K562 (cell line): ENCODE data around the gene GRIPAP1. TPM values are rescaled to one million over a fixed set of nuclear protein-coding genes. Genes with fewer than 3 reads are reported as not detected.

ENCODE experiments used
- ATF1 ChIP-seq, 2 experiments: fragments of 450-650 bp in 1 of 2; IDR thresholded peaks; 2 replicates each; pipeline ENCODE4 v1.6.1; 2016; ENCODE audit warnings: missing compliant biosample characterization in 1 of 2, missing genetic modification characterization in 1 of 2
- CSDE1 ChIP-seq, 2 experiments: fragments of 450-650 bp; IDR thresholded peaks; 2 replicates each; pipeline ENCODE4 v1.6.1; 2016; ENCODE audit warnings: mild to moderate bottlenecking in 1 of 2
- EGR1 ChIP-seq: fragments of 450-650 bp; conservative IDR thresholded peaks from 2 replicates; pipeline ENCODE4 v1.6.1; 2017; ENCODE audit warnings: mild to moderate bottlenecking
- FOXA3 ChIP-seq, 2 experiments: fragments of 450-650 bp in 1 of 2; sonication (generic) in 1 of 2; formaldehyde crosslinking; IDR thresholded peaks in 1 of 2; conservative IDR thresholded peaks in 1 of 2; 2 replicates each; pipeline versions ENCODE4 v1.4.0 to v1.8.0; 2020 to 2022; ENCODE audit warnings: mild to moderate bottlenecking in 2 of 2, missing genetic modification reagents in 1 of 2
- FOXP4 ChIP-seq: sonication (generic); formaldehyde crosslinking; IDR thresholded peaks from 2 replicates; pipeline ENCODE4 v1.8.0; 2022; ENCODE audit warnings: mild to moderate bottlenecking, missing genetic modification reagents, borderline replicate concordance
- GTF2E2 ChIP-seq: fragments of 200-800 bp; sonication (Bioruptor generic); IDR thresholded peaks from 2 replicates; pipeline ENCODE4 v1.6.1; 2016; ENCODE audit warnings: missing genetic modification characterization, missing compliant biosample characterization
- MLX ChIP-seq, 2 experiments: fragments of 450-650 bp in 1 of 2; sonication (generic) in 1 of 2; formaldehyde crosslinking; conservative IDR thresholded peaks; 2 replicates each; pipeline versions ENCODE4 v1.4.0 to v1.8.1; 2020 to 2022; ENCODE audit warnings: mild to moderate bottlenecking in 1 of 2, missing genetic modification reagents in 1 of 2
- MYC ChIP-seq, 2 experiments: fragments of 250-450 bp in 1 of 2; sonication (Bioruptor Pico) in 1 of 2; IDR thresholded peaks; 2 replicates each; pipeline versions ENCODE4 v1.5.1 to v1.6.1; 2012 to 2021; ENCODE audit warnings: low read depth in 2 of 2, borderline replicate concordance in 1 of 2, improper control_type of control experiment in 1 of 2, low read length in 1 of 2, mild to moderate bottlenecking in 1 of 2, moderate library complexity in 1 of 2
- NFYB ChIP-seq: IDR thresholded peaks from 2 replicates; pipeline ENCODE4 v1.6.1; 2011; ENCODE audit warnings: mild to moderate bottlenecking, moderate library complexity; ENCODE audit not compliant: insufficient read length; ENCODE audit errors: extremely low read depth
- NR2C1 ChIP-seq, 2 experiments: fragments of 450-650 bp; IDR thresholded peaks; 2 replicates each; pipeline ENCODE4 v1.6.1; 2017; ENCODE audit warnings: mild to moderate bottlenecking in 2 of 2, antibody characterized with exemption in 1 of 2, inconsistent platforms in 1 of 2, missing compliant biosample characterization in 1 of 2, missing genetic modification characterization in 1 of 2
- PRMT5 ChIP-seq: sonication (generic); formaldehyde crosslinking; IDR thresholded peaks from 2 replicates; pipeline ENCODE4 v1.5.0; 2020; ENCODE audit warnings: missing genetic modification reagents
- RAD51 ChIP-seq: fragments of 450-650 bp; IDR thresholded peaks from 2 replicates; pipeline ENCODE4 v1.7.1; 2016; ENCODE audit warnings: low read depth, mild to moderate bottlenecking, borderline replicate concordance
- XRCC4 ChIP-seq: IDR thresholded peaks from one replicate; pipeline ENCODE4 v1.6.1; 2011; ENCODE audit not compliant: insufficient read depth, insufficient read length; ENCODE audit errors: extremely low read depth
- ZNF239 ChIP-seq: fragments of 250-450 bp; sonication (Bioruptor Pico); IDR thresholded peaks from 2 replicates; pipeline ENCODE4 v1.4.0; 2020; ENCODE audit warnings: mild to moderate bottlenecking
- ZNF551 ChIP-seq: fragments of 250-450 bp; sonication (Bioruptor Pico); IDR thresholded peaks from 2 replicates; pipeline ENCODE4 v1.5.0; 2021; ENCODE audit warnings: mild to moderate bottlenecking, moderate library complexity
- ZNF561 ChIP-seq: fragments of 450-650 bp; formaldehyde crosslinking; conservative IDR thresholded peaks from 2 replicates; pipeline ENCODE4 v1.4.0; 2020; ENCODE audit warnings: mild to moderate bottlenecking, moderate library complexity
- polyA plus RNA-seq, 8 experiments: library from polyadenylated mRNA; depleted of rRNA in 4 of 8; stranded (reverse) in 5 of 8; unstranded in 3 of 8; fragments of >200 nt; fragmentation: Nextera tagmentation in 2 of 8; fragmentation: Illumina TruSeq in 1 of 8; extraction: Ambion mirVana in 2 of 8; extraction: Trizol in 1 of 8; gene quantifications; 2 replicates each; pipeline versions ENCODE4 v1.2.1 to v1.2.3, GENCODE V29; 2011 to 2014; ENCODE audit warnings: inconsistent platforms in 1 of 8, missing spikeins in 1 of 8
- total RNA-seq, 7 experiments: library from RNA; depleted of rRNA in 6 of 7; stranded (reverse); fragments of >200 nt in 6 of 7; fragmentation: Illumina TruSeq in 2 of 7; extraction: Trizol in 2 of 7; gene quantifications; 2 replicates each; pipeline versions ENCODE4 v1.2.1 to v1.2.3, GENCODE V29; 2011 to 2021; ENCODE audit warnings: low replicate concordance in 1 of 7
- TF ChIP-seq, protein P1 (sequence below): fragments of 450-650 bp; formaldehyde crosslinking; IDR thresholded peaks from 2 replicates; pipeline ENCODE4 v1.4.0; 2020; ENCODE audit warnings: mild to moderate bottlenecking, moderate library complexity

The GRIPAP1 gene
- total and polyA plus RNA-seq, 9 of the 15 experiments (the other 6 are each of a cell fraction or from before 2014, with no cell fraction given) = 4.1 to 41.6 (median 24.0) TPM

GRCh38 chrX:48937054-48937907, 64.8 kb downstream of the GRIPAP1 start (continued):
- no peak for TF ChIP-seq ATF1 (CRISPR knock-in tag; IDR thresholded peaks at IDR 0.05)
- TF ChIP-seq ATF1 (tag; IDR thresholded peaks at IDR 0.05) = peak; percentile 40
- TF ChIP-seq ZNF551 = no peak
- TF ChIP-seq FOXP4 = peak; percentile 57; the same call in 1 of the 2 replicates
- no peak for TF ChIP-seq CSDE1 (IDR thresholded peaks at IDR 0.05)
- peak; percentile 78; the same call in 1 of the 2 replicates for TF ChIP-seq MYC (IDR thresholded peaks at IDR 0.05; ENCODE audit: low read depth, low read length)
- TF ChIP-seq MYC (CRISPR knock-in tag; IDR thresholded peaks at IDR 0.05; ENCODE audit: borderline replicate concordance, low read depth) = 0 out of 2 replicates have a peak, but pooled peaks have one; percentile 43
- TF ChIP-seq EGR1 = peak; percentile 58
- TF ChIP-seq NFYB = no peak
- TF ChIP-seq, protein P1, sequence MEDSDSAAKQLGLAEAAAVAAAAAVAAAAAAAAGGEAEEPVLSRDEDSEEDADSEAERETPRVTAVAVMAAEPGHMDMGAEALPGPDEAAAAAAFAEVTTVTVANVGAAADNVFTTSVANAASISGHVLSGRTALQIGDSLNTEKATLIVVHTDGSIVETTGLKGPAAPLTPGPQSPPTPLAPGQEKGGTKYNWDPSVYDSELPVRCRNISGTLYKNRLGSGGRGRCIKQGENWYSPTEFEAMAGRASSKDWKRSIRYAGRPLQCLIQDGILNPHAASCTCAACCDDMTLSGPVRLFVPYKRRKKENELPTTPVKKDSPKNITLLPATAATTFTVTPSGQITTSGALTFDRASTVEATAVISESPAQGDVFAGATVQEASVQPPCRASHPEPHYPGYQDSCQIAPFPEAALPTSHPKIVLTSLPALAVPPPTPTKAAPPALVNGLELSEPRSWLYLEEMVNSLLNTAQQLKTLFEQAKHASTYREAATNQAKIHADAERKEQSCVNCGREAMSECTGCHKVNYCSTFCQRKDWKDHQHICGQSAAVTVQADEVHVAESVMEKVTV (CRISPR knock-in tag) = no peak
- TF ChIP-seq RAD51 = peak; percentile 85
- TF ChIP-seq XRCC4 = no peak
- TF ChIP-seq ZNF239 = no peak
- TF ChIP-seq GTF2E2 = peak; percentile 43; the same call in 1 of the 2 replicates
- peak; percentile 99 to 100 for TF ChIP-seq FOXA3 (CRISPR knock-in tag; conservative IDR thresholded peaks at IDR 0.05 in 1 of 2, IDR thresholded peaks at IDR 0.05 in 1 of 2)
- no peak for TF ChIP-seq ZNF561 (CRISPR knock-in tag)
- no peak for TF ChIP-seq PRMT5
- no peak for TF ChIP-seq MLX (CRISPR knock-in tag; conservative IDR thresholded peaks at IDR 0.05)
- TF ChIP-seq NR2C1 (IDR thresholded peaks at IDR 0.05) = peak; percentile 60
- TF ChIP-seq NR2C1 (tag; IDR thresholded peaks at IDR 0.05) = peak; percentile 60; the same call in 1 of the 2 replicates
